Measurements from ENCODE around the gene ZFR. TPM values are rescaled to one million over a fixed set of nuclear protein-coding genes. Genes with fewer than 3 reads are reported as not detected.

ZFR gene
- 84.8 TPM for polyA plus RNA-seq (2013, experiment 1 of 4)
- 83.7 TPM for polyA plus RNA-seq (2013, experiment 2 of 4)
- 82.8 TPM for polyA plus RNA-seq (2013, experiment 3 of 4)
- 91.0 TPM for polyA plus RNA-seq (2013, experiment 4 of 4)

GRCh38 chr5:32444431-32445286 lies at the start of gene ZFR:
ZFR (minus strand) TSS chr5:32444740; CDS start chr5:32444658, 82 bp downstream.
- no peaks in the 10 kb centered on the region for H3K36me3 ChIP-seq (ENCODE audit: control insufficient read depth, insufficient read depth, low read length)
- 0% methylated on average over 69 to 70 of the region's 70 CpGs for WGBS, 2 experiments
- H3K27me3 ChIP-seq (ENCODE audit: control insufficient read depth, insufficient read depth, low read length, poor library complexity, severe bottlenecking), result peaks cover 13% of the 10 kb centered on the region
- no peaks in the 10 kb centered on the region for H3K9me3 ChIP-seq (ENCODE audit: control insufficient read depth, low read length)
- peak within 1 kb of the TSS; percentile 89 for H3K4me3 ChIP-seq (ENCODE audit: insufficient read depth, low read depth, low read length)
- H3K4me1 ChIP-seq (ENCODE audit: control insufficient read depth, insufficient read depth, low read length), result peaks cover 7% of the 10 kb centered on the region
- H3K27ac ChIP-seq (ENCODE audit: insufficient read depth, low read depth, low read length, poor library complexity, severe bottlenecking), result peak within 1 kb of the TSS; percentile 76

- H3K27ac ChIP-seq (ENCODE audit: insufficient read depth, low read depth, low read length, poor library complexity, severe bottlenecking), result no peak overlapping the region
- no peak overlapping the region for H3K4me3 ChIP-seq (ENCODE audit: insufficient read depth, low read depth, low read length)
- H3K36me3 ChIP-seq (ENCODE audit: control insufficient read depth, insufficient read depth, low read length), result no peaks in the 10 kb centered on the region
- 93 to 94% methylated on average over 6 of the region's 6 CpGs for WGBS, 2 experiments
- no peaks in the 10 kb centered on the region for H3K4me1 ChIP-seq (ENCODE audit: control insufficient read depth, insufficient read depth, low read length)
- H3K27me3 ChIP-seq (ENCODE audit: control insufficient read depth, insufficient read depth, low read length, poor library complexity, severe bottlenecking), result no peaks in the 10 kb centered on the region
- no peaks in the 10 kb centered on the region for H3K9me3 ChIP-seq (ENCODE audit: control insufficient read depth, low read length)
Observed at GRCh38 chr5:32490972-32491557, 46.5 kb upstream of the ZFR start.

GRCh38 chr5:32489791-32490562 lies 45.4 kb upstream of the ZFR start:
- Histone ChIP-seq H3K4me3 (ENCODE audit: insufficient read depth, low read depth, low read length) (no peak overlapping the region), H3K27ac (ENCODE audit: insufficient read depth, low read depth, low read length, poor library complexity, severe bottlenecking) (peak overlapping the region; percentile 60), H3K27me3 (ENCODE audit: control insufficient read depth, insufficient read depth, low read length, poor library complexity, severe bottlenecking) (no peaks in the 10 kb centered on the region), H3K9me3 (ENCODE audit: control insufficient read depth, low read length) (no peaks in the 10 kb centered on the region), H3K36me3 (ENCODE audit: control insufficient read depth, insufficient read depth, low read length) (no peaks in the 10 kb centered on the region), H3K4me1 (ENCODE audit: control insufficient read depth, insufficient read depth, low read length) (no peaks in the 10 kb centered on the region)
- 45 to 50% methylated on average over 9 to 10 of the region's 10 CpGs for WGBS, 2 experiments

GRCh38 chr5:32487424-32487823 lies 42.9 kb upstream of the ZFR start:
- Histone ChIP-seq H3K4me3 (ENCODE audit: insufficient read depth, low read depth, low read length) (no peak overlapping the region), H3K36me3 (ENCODE audit: control insufficient read depth, insufficient read depth, low read length) (no peaks in the 10 kb centered on the region), H3K9me3 (ENCODE audit: control insufficient read depth, low read length) (no peaks in the 10 kb centered on the region), H3K27me3 (ENCODE audit: control insufficient read depth, insufficient read depth, low read length, poor library complexity, severe bottlenecking) (no peaks in the 10 kb centered on the region), H3K4me1 (ENCODE audit: control insufficient read depth, insufficient read depth, low read length) (no peaks in the 10 kb centered on the region), H3K27ac (ENCODE audit: insufficient read depth, low read depth, low read length, poor library complexity, severe bottlenecking) (no peak overlapping the region)
- WGBS, 2 experiments, result 82 to 91% methylated on average over 5 of the region's 5 CpGs

- Histone ChIP-seq H3K36me3 (ENCODE audit: control insufficient read depth, insufficient read depth, low read length) (no peaks in the 10 kb centered on the region), H3K4me1 (ENCODE audit: control insufficient read depth, insufficient read depth, low read length) (no peaks in the 10 kb centered on the region), H3K9me3 (ENCODE audit: control insufficient read depth, low read length) (no peaks in the 10 kb centered on the region), H3K4me3 (ENCODE audit: insufficient read depth, low read depth, low read length) (no peak overlapping the region), H3K27ac (ENCODE audit: insufficient read depth, low read depth, low read length, poor library complexity, severe bottlenecking) (no peak overlapping the region), H3K27me3 (ENCODE audit: control insufficient read depth, insufficient read depth, low read length, poor library complexity, severe bottlenecking) (no peaks in the 10 kb centered on the region)
- WGBS, 2 experiments, result 92 to 97% methylated on average over 3 of the region's 3 CpGs
Observed at GRCh38 chr5:32487008-32487407, 42.5 kb upstream of the ZFR start.

- H3K27ac ChIP-seq (ENCODE audit: insufficient read depth, low read depth, low read length, poor library complexity, severe bottlenecking), result no peak overlapping the region
- no peaks in the 10 kb centered on the region for H3K36me3 ChIP-seq (ENCODE audit: control insufficient read depth, insufficient read depth, low read length)
- no peaks in the 10 kb centered on the region for H3K9me3 ChIP-seq (ENCODE audit: control insufficient read depth, low read length)
- no peaks in the 10 kb centered on the region for H3K27me3 ChIP-seq (ENCODE audit: control insufficient read depth, insufficient read depth, low read length, poor library complexity, severe bottlenecking)
- H3K4me1 ChIP-seq (ENCODE audit: control insufficient read depth, insufficient read depth, low read length), result no peaks in the 10 kb centered on the region
- H3K4me3 ChIP-seq (ENCODE audit: insufficient read depth, low read depth, low read length), result no peak overlapping the region
- WGBS, 2 experiments, result 88 to 92% methylated on average over 2 of the region's 2 CpGs
Observed at GRCh38 chr5:32482193-32482592, 37.7 kb upstream of the ZFR start.

GRCh38 chr5:32479096-32479495 lies 34.6 kb upstream of the ZFR start:
- WGBS, 2 experiments, result 93 to 95% methylated on average over 4 of the region's 4 CpGs
- Histone ChIP-seq H3K27me3 (ENCODE audit: control insufficient read depth, insufficient read depth, low read length, poor library complexity, severe bottlenecking) (no peaks in the 10 kb centered on the region), H3K4me1 (ENCODE audit: control insufficient read depth, insufficient read depth, low read length) (peaks cover 12% of the 10 kb centered on the region), H3K27ac (ENCODE audit: insufficient read depth, low read depth, low read length, poor library complexity, severe bottlenecking) (no peak overlapping the region), H3K4me3 (ENCODE audit: insufficient read depth, low read depth, low read length) (no peak overlapping the region), H3K36me3 (ENCODE audit: control insufficient read depth, insufficient read depth, low read length) (no peaks in the 10 kb centered on the region), H3K9me3 (ENCODE audit: control insufficient read depth, low read length) (no peaks in the 10 kb centered on the region)

- Histone ChIP-seq H3K9me3 (ENCODE audit: control insufficient read depth, low read length) (no peaks in the 10 kb centered on the region), H3K27ac (ENCODE audit: insufficient read depth, low read depth, low read length, poor library complexity, severe bottlenecking) (no peak overlapping the region), H3K4me1 (ENCODE audit: control insufficient read depth, insufficient read depth, low read length) (peaks cover 16% of the 10 kb centered on the region), H3K27me3 (ENCODE audit: control insufficient read depth, insufficient read depth, low read length, poor library complexity, severe bottlenecking) (no peaks in the 10 kb centered on the region), H3K4me3 (ENCODE audit: insufficient read depth, low read depth, low read length) (no peak overlapping the region), H3K36me3 (ENCODE audit: control insufficient read depth, insufficient read depth, low read length) (no peaks in the 10 kb centered on the region)
- WGBS, 2 experiments, result 69 to 81% methylated on average over 1 of the region's 1 CpG
Observed at GRCh38 chr5:32476891-32477290, 32.4 kb upstream of the ZFR start.

GRCh38 chr5:32475334-32476097 lies 31.0 kb upstream of the ZFR start:
- Histone ChIP-seq H3K4me1 (ENCODE audit: control insufficient read depth, insufficient read depth, low read length) (peaks cover 16% of the 10 kb centered on the region), H3K9me3 (ENCODE audit: control insufficient read depth, low read length) (no peaks in the 10 kb centered on the region), H3K27ac (ENCODE audit: insufficient read depth, low read depth, low read length, poor library complexity, severe bottlenecking) (no peak overlapping the region), H3K36me3 (ENCODE audit: control insufficient read depth, insufficient read depth, low read length) (no peaks in the 10 kb centered on the region), H3K27me3 (ENCODE audit: control insufficient read depth, insufficient read depth, low read length, poor library complexity, severe bottlenecking) (no peaks in the 10 kb centered on the region), H3K4me3 (ENCODE audit: insufficient read depth, low read depth, low read length) (no peak overlapping the region)
- WGBS, 2 experiments, result 68 to 73% methylated on average over 6 of the region's 6 CpGs
